Measurements from ENCODE around the gene ATP5PD.

Gene ATP5PD

GRCh38 chr17:75064460-75064859 is 17.7 kb upstream of the ATP5PD start:
- no peaks in the 10 kb centered on the region for H3K4me1 ChIP-seq (ENCODE audit: control insufficient read depth, insufficient read depth, low read length)
- H3K36me3 ChIP-seq (ENCODE audit: control insufficient read depth, insufficient read depth, low read length), result peaks cover 26% of the 10 kb centered on the region
- no peak overlapping the region for H3K4me3 ChIP-seq (ENCODE audit: insufficient read depth, low read depth, low read length)
- H3K27ac ChIP-seq (ENCODE audit: insufficient read depth, low read depth, low read length, poor library complexity, severe bottlenecking), result no peak overlapping the region
- no peaks in the 10 kb centered on the region for H3K9me3 ChIP-seq (ENCODE audit: control insufficient read depth, low read length)
- no peaks in the 10 kb centered on the region for H3K27me3 ChIP-seq (ENCODE audit: control insufficient read depth, insufficient read depth, low read length, poor library complexity, severe bottlenecking)
- WGBS, 2 experiments, result 97% methylated on average over 8 of the region's 8 CpGs

- WGBS, 2 experiments, result 97% methylated on average over 11 of the region's 11 CpGs
- Histone ChIP-seq H3K27ac (ENCODE audit: insufficient read depth, low read depth, low read length, poor library complexity, severe bottlenecking) (no peak overlapping the region), H3K4me1 (ENCODE audit: control insufficient read depth, insufficient read depth, low read length) (no peaks in the 10 kb centered on the region), H3K36me3 (ENCODE audit: control insufficient read depth, insufficient read depth, low read length) (peaks cover 29% of the 10 kb centered on the region), H3K4me3 (ENCODE audit: insufficient read depth, low read depth, low read length) (no peak overlapping the region), H3K9me3 (ENCODE audit: control insufficient read depth, low read length) (no peaks in the 10 kb centered on the region), H3K27me3 (ENCODE audit: control insufficient read depth, insufficient read depth, low read length, poor library complexity, severe bottlenecking) (no peaks in the 10 kb centered on the region)
These were observed 17.3 kb upstream of the ATP5PD start for GRCh38 chr17:75064040-75064439.

GRCh38 chr17:75063626-75064025 is 16.9 kb upstream of the ATP5PD start:
- no peaks in the 10 kb centered on the region for H3K9me3 ChIP-seq (ENCODE audit: control insufficient read depth, low read length)
- peaks cover 29% of the 10 kb centered on the region for H3K36me3 ChIP-seq (ENCODE audit: control insufficient read depth, insufficient read depth, low read length)
- no peaks in the 10 kb centered on the region for H3K27me3 ChIP-seq (ENCODE audit: control insufficient read depth, insufficient read depth, low read length, poor library complexity, severe bottlenecking)
- 89 to 97% methylated on average over 3 of the region's 3 CpGs for WGBS, 2 experiments
- H3K4me3 ChIP-seq (ENCODE audit: insufficient read depth, low read depth, low read length), result no peak overlapping the region
- H3K27ac ChIP-seq (ENCODE audit: insufficient read depth, low read depth, low read length, poor library complexity, severe bottlenecking), result no peak overlapping the region
- no peaks in the 10 kb centered on the region for H3K4me1 ChIP-seq (ENCODE audit: control insufficient read depth, insufficient read depth, low read length)

DNA sequence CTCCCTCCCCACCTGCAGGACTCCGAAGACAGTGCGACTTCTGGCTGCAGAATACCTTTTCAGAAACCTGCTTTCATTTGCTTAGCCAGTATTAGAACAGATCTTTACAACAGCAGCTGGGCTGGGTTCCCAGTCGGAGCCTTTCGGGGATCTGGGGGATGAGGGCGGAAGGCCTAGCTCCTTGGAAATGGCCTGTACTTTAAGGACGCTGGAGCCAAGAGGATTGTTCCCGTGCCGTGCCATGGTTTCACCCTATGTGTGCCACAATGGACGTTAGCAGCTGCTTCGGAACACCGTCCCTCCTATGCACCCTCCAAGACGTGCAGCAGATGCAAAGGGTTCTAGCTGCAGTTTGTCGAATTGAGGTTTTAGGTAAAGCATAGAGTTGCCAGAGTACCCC is 16.4 kb upstream of the ATP5PD start:
- no peak overlapping the region for H3K4me3 ChIP-seq (ENCODE audit: insufficient read depth, low read depth, low read length)
- H3K36me3 ChIP-seq (ENCODE audit: control insufficient read depth, insufficient read depth, low read length), result peaks cover 29% of the 10 kb centered on the region
- no peak overlapping the region for H3K27ac ChIP-seq (ENCODE audit: insufficient read depth, low read depth, low read length, poor library complexity, severe bottlenecking)
- H3K27me3 ChIP-seq (ENCODE audit: control insufficient read depth, insufficient read depth, low read length, poor library complexity, severe bottlenecking), result no peaks in the 10 kb centered on the region
- 94 to 96% methylated on average over 13 of the region's 13 CpGs for WGBS, 2 experiments
- no peaks in the 10 kb centered on the region for H3K9me3 ChIP-seq (ENCODE audit: control insufficient read depth, low read length)
- no peaks in the 10 kb centered on the region for H3K4me1 ChIP-seq (ENCODE audit: control insufficient read depth, insufficient read depth, low read length)

DNA sequence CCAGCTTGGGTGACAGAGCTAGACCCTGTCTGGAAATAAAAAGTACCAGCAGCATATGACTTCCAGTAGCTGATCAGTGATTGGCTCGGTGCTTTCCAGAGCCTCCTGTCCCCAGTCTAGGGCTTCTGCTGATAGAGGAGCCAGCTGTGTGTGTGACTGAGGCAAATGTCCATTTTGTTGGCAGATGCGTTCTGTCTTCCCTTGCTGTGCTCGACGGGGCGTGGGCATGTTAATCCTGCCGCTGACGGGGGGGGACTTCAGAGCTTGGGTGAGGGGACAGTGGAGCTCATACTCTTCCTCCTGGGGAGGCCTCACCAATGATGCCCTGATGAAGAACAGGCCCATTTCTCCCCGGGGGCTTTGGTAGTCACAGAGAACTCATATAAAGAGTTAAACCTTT is 14.8 kb upstream of the ATP5PD start:
- Histone ChIP-seq H3K27me3 (ENCODE audit: control insufficient read depth, insufficient read depth, low read length, poor library complexity, severe bottlenecking) (no peaks in the 10 kb centered on the region), H3K27ac (ENCODE audit: insufficient read depth, low read depth, low read length, poor library complexity, severe bottlenecking) (no peak overlapping the region), H3K9me3 (ENCODE audit: control insufficient read depth, low read length) (no peaks in the 10 kb centered on the region), H3K4me3 (ENCODE audit: insufficient read depth, low read depth, low read length) (no peak overlapping the region), H3K4me1 (ENCODE audit: control insufficient read depth, insufficient read depth, low read length) (no peaks in the 10 kb centered on the region), H3K36me3 (ENCODE audit: control insufficient read depth, insufficient read depth, low read length) (peaks cover 29% of the 10 kb centered on the region)
- 92 to 95% methylated on average over 8 of the region's 8 CpGs for WGBS, 2 experiments

DNA sequence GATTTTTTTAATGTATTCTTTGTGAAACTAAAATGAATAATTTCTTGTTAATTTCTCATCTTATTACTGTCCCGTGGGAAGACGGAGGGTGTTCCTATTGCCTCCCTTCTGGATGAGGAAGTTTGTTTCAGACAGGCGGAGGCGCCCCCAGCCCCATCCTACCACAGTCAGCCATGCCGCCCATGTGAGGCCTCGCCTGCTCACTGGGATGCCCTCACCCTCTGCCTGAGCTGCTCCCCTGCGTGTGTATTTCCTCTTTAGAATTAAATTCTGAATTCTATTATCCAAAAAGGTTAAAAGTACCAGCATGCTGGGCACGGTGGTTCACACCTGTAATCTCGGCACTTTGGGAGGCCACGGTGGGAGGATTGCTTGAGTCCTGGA is 14.3 kb upstream of the ATP5PD start:
- no peak overlapping the region for H3K27ac ChIP-seq (ENCODE audit: insufficient read depth, low read depth, low read length, poor library complexity, severe bottlenecking)
- H3K36me3 ChIP-seq (ENCODE audit: control insufficient read depth, insufficient read depth, low read length), result peaks cover 29% of the 10 kb centered on the region
- H3K4me1 ChIP-seq (ENCODE audit: control insufficient read depth, insufficient read depth, low read length), result no peaks in the 10 kb centered on the region
- WGBS, 2 experiments, result 96 to 98% methylated on average over 10 of the region's 10 CpGs
- H3K9me3 ChIP-seq (ENCODE audit: control insufficient read depth, low read length), result no peaks in the 10 kb centered on the region
- no peak overlapping the region for H3K4me3 ChIP-seq (ENCODE audit: insufficient read depth, low read depth, low read length)
- H3K27me3 ChIP-seq (ENCODE audit: control insufficient read depth, insufficient read depth, low read length, poor library complexity, severe bottlenecking), result no peaks in the 10 kb centered on the region

- WGBS, 2 experiments, result 96 to 98% methylated on average over 26 of the region's 26 CpGs
- H3K4me1 ChIP-seq (ENCODE audit: control insufficient read depth, insufficient read depth, low read length), result no peaks in the 10 kb centered on the region
- no peak overlapping the region for H3K27ac ChIP-seq (ENCODE audit: insufficient read depth, low read depth, low read length, poor library complexity, severe bottlenecking)
- H3K9me3 ChIP-seq (ENCODE audit: control insufficient read depth, low read length), result no peaks in the 10 kb centered on the region
- no peaks in the 10 kb centered on the region for H3K27me3 ChIP-seq (ENCODE audit: control insufficient read depth, insufficient read depth, low read length, poor library complexity, severe bottlenecking)
- no peak overlapping the region for H3K4me3 ChIP-seq (ENCODE audit: insufficient read depth, low read depth, low read length)
- peaks cover 29% of the 10 kb centered on the region for H3K36me3 ChIP-seq (ENCODE audit: control insufficient read depth, insufficient read depth, low read length)
These were observed 13.8 kb upstream of the ATP5PD start for GRCh38 chr17:75060434-75061054.

DNA sequence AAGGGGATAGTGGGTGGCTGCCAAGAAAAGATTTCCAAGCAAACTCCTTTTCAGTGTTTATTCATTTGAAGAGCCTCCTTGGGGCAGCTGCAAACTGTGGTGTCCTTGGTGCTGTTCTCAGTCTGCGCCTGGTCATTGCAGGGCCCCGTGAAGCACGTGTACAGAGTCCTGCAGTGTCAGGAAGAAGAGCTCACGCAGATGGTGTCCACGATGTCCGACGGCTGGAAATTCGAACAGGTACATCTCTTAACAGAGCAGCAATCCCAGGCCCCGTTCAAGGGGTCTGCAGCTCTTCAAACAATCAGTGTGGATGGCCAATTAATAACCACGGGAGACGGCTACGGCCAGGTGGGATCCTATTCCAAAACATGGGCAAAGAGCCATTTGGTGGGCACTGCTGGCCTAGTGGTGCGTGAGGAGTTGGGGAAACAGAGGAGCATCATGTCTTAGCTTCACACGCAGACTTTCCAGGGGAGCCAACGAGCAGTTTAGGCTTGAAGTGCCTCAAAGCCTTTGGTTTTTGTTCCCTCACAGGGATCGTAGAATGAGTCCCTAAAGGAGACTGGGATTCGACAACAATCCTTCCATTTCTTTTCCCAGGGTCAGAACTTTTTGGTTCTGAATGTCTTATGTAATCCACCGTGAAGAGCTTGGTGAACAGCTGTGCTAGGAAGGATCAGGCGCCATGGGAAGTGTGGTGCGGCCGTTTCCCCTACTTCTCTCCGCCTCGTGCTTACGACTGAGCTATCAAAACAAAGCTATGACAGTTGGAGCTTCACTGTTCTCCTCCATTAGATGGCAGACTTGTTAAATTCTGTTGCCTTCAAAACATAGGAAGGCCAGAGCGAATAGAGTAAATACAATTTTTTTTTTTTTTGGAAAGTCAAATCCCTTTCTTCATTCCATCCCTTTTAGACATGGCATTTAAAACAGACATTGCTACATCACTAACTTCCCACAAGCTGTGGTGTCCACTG is 12.9 kb upstream of the ATP5PD start:
- H3K9me3 ChIP-seq (ENCODE audit: control insufficient read depth, low read length), result no peaks in the 10 kb centered on the region
- no peak overlapping the region for H3K27ac ChIP-seq (ENCODE audit: insufficient read depth, low read depth, low read length, poor library complexity, severe bottlenecking)
- H3K4me1 ChIP-seq (ENCODE audit: control insufficient read depth, insufficient read depth, low read length), result no peaks in the 10 kb centered on the region
- 92% methylated on average over 25 of the region's 25 CpGs for WGBS, 2 experiments
- no peaks in the 10 kb centered on the region for H3K27me3 ChIP-seq (ENCODE audit: control insufficient read depth, insufficient read depth, low read length, poor library complexity, severe bottlenecking)
- peaks cover 26% of the 10 kb centered on the region for H3K36me3 ChIP-seq (ENCODE audit: control insufficient read depth, insufficient read depth, low read length)
- no peak overlapping the region for H3K4me3 ChIP-seq (ENCODE audit: insufficient read depth, low read depth, low read length)

- H3K9me3 ChIP-seq (ENCODE audit: control insufficient read depth, low read length), result no peaks in the 10 kb centered on the region
- 95 to 96% methylated on average over 2 of the region's 2 CpGs for whole genome bisulfite sequencing, 2 experiments
- no peak overlapping the region for H3K27ac ChIP-seq (ENCODE audit: insufficient read depth, low read depth, low read length, poor library complexity, severe bottlenecking)
- no peak overlapping the region for H3K4me3 ChIP-seq (ENCODE audit: insufficient read depth, low read depth, low read length)
- peaks cover 5% of the 10 kb centered on the region for H3K4me1 ChIP-seq (ENCODE audit: control insufficient read depth, insufficient read depth, low read length)
- H3K27me3 ChIP-seq (ENCODE audit: control insufficient read depth, insufficient read depth, low read length, poor library complexity, severe bottlenecking), result no peaks in the 10 kb centered on the region
- peaks cover 11% of the 10 kb centered on the region for H3K36me3 ChIP-seq (ENCODE audit: control insufficient read depth, insufficient read depth, low read length)
These were observed 5.2 kb upstream of the ATP5PD start for GRCh38 chr17:75051941-75052340.

DNA sequence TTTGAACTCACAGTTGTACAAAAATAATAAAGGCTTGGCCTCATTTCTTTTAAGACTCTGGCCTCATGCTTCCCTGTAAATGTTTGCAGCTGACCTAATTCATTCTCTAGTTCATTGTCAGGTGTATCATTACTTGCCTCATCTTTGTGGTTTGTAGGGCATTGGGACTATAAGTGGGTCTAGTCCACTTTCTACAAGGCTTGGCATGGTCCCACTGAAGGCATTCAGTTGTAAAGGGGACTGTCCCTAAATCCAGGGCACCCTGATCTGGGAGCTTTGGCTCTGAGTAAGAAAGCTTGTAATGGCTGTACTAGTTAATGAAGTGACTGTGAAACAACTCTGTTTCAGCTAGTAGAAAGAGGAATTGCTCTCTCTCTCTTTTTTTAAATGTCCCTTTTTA is 2.9 kb upstream of the ATP5PD start:
- H3K36me3 ChIP-seq (ENCODE audit: control insufficient read depth, insufficient read depth, low read length), result peaks cover 11% of the 10 kb centered on the region
- no peaks in the 10 kb centered on the region for H3K27me3 ChIP-seq (ENCODE audit: control insufficient read depth, insufficient read depth, low read length, poor library complexity, severe bottlenecking)
- no peak overlapping the region for H3K27ac ChIP-seq (ENCODE audit: insufficient read depth, low read depth, low read length, poor library complexity, severe bottlenecking)
- no peaks in the 10 kb centered on the region for H3K9me3 ChIP-seq (ENCODE audit: control insufficient read depth, low read length)
- H3K4me3 ChIP-seq (ENCODE audit: insufficient read depth, low read depth, low read length), result no peak overlapping the region
- peaks cover 5% of the 10 kb centered on the region for H3K4me1 ChIP-seq (ENCODE audit: control insufficient read depth, insufficient read depth, low read length)

Data from ectodermal cell (in vitro differentiated cells).